ENCODE data around the gene RAD51AP1.

DNA sequence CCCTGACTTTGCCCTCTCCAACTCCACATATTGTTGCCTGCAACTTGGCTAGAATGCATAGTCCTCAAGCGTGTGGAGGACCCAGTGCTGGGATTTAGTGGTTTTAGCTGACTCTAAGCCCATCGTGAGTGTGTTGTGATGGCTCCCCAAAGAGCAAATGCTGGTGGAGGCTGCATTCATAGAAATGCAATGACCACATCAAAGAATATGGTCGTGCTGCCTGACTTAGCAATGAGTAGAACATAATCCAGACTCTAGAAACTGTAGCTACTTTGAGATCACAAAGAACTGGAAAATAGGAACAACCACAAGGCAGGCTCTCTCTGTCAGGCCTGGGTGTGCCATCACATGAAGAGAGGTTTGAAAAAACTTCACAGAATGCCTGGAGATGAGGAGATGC lies 24.6 kb downstream of the RAD51AP1 start:
- TF ChIP-seq CTCF (IDR thresholded peaks at IDR 0.05) (no peak), POLR2A (IDR thresholded peaks at IDR 0.05) (no peak)

All from ovary (tissue), 3 donors.